A673 (cell line): ENCODE data around the gene UVSSA.

Source experiments
- EZH2 ChIP-seq: fragments of 200-600 bp; sonication (generic); IDR thresholded peaks from 2 replicates; pipeline ENCODE4 v1.6.1; 2017; ENCODE audit warnings: borderline replicate concordance, low read depth, mild to moderate bottlenecking, mixed read lengths, antibody characterized with exemption, low read length; ENCODE audit not compliant: poor library complexity, severe bottlenecking
- TF ChIP-seq, protein P1 (sequence below): fragments of 300-800, 200-600 bp; sonication (generic); conservative IDR thresholded peaks from 2 replicates; pipeline ENCODE4 v1.5.1; 2017; ENCODE audit warnings: low read depth, mild to moderate bottlenecking, antibody characterized with exemption, low read length, moderate library complexity, mixed read lengths

DNA sequence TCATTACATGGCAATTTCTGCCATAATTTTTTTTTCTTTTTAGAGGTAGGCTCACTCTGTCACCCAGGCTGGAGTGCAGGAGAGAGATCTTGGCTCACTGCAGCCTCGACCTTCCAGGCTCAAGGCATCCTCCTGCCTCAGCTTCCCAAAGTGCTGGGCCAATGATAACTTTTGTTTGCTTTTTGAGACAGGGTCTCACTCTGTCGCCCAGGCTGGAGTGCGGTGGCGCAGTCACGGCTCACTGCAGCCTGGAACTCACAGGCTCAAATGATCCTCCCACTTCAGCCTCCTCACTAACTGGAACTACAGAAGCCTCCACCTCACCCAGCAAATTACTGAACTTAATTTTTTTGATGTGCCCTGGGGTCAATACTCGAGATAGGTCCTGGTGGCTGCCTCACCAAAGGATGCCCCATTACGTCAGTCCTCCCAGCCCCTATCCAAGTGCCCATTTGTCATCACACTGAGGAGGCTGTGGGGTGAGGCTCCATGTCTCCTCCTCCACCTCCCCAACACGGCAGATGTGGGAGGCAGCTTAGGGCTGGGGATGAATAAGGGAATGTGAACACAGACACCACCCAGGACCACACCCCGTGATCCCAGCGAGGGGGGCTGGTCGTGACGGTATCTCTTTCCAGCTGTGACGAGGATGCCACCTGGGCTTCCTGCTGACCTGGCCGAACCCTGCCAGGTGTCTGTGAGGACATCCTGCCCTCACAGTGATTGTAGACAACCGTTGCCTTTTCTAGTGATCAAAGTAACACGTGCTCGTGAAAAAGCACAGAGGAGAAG lies 71.7 kb downstream of the UVSSA start:
- TF ChIP-seq, protein P1, sequence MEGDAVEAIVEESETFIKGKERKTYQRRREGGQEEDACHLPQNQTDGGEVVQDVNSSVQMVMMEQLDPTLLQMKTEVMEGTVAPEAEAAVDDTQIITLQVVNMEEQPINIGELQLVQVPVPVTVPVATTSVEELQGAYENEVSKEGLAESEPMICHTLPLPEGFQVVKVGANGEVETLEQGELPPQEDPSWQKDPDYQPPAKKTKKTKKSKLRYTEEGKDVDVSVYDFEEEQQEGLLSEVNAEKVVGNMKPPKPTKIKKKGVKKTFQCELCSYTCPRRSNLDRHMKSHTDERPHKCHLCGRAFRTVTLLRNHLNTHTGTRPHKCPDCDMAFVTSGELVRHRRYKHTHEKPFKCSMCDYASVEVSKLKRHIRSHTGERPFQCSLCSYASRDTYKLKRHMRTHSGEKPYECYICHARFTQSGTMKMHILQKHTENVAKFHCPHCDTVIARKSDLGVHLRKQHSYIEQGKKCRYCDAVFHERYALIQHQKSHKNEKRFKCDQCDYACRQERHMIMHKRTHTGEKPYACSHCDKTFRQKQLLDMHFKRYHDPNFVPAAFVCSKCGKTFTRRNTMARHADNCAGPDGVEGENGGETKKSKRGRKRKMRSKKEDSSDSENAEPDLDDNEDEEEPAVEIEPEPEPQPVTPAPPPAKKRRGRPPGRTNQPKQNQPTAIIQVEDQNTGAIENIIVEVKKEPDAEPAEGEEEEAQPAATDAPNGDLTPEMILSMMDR = no peak
- TF ChIP-seq EZH2 = no peak
